GM21619 (cell line): Measurements from ENCODE around the gene GDPD1.
"Not testable (repeated sequence)": the region's sequence is repeated elsewhere in the genome, so short reads cannot be mapped to it uniquely, and the experiment has no call there.

Source experiments
- ATAC-seq: cut with Tn5 transposase; IDR thresholded peaks from one replicate; pipeline ENCODE4 v1.9.1; 2021; ENCODE audit not compliant: unreplicated experiment

Gene GDPD1

DNA sequence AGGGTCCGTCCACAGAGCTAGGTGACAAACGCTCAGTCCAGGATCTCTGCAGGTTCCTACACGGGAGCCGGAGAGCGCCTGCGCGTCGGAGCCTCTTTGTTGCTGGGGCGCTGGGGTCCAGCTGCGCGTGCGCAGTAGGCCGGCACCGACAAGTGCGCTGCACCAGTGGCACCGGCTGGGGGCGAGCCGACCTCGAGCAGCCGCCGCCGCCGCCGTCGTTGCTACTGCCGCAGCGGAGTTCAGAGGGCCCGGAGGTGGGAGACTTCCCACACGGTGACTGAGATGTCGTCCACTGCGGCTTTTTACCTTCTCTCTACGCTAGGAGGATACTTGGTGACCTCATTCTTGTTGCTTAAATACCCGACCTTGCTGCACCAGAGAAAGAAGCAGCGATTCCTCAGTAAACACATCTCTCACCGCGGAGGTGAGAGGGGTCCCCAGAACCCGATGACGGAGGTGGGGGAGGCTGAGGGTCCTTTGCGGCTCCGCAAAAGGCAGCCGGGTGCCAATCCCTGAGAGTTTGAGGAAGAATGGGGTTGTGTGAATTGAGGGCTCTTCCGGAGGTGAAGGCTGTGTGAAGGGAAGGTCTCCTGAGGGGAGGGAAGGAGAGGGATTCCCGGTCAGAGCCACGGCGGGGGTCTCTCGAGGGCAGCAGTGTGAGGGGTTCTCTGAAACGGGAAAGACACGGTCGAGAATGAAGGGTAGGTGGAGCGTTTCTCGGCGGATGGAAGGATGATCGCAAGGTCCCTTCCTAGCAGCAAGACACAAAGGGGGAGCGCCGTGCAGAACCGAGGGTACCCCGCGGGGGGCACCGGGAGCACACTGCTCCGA is at the start of gene GDPD1:
TSS of gene GDPD1 (plus strand) at position 184 of the 831 bp plus-strand sequence. CDS start at position 283, 99 bp downstream.
- ATAC-seq: peak; percentile 96

DNA sequence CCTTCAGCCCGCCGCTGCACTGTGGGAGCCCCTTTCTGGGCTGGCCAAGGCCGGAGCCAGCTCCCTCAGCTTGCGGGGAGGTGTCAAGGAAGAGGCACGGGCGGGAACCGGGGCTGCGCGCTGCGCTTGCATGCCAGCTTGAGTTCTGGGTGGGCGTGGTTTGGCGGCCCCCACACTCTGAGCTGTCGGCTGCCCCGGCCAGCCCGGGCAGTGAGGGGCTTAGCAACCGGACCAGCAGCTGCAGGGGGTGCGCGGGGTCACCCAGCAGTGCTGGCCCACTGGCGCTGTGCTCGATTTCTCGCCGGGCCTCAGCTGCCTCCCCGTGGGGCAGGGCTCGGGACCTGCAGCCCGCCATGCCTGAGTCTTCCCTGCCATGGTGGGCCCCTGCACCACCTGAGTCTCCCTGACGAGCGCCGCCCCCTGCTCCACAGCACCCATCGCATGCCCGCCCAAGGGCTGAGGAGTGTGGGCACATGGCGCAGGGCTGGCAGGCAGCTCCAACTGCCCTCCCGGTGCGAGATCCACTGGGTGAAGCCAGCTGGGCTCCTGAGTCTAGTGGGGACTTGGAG is 47.8 kb upstream of the GDPD1 start:
- ATAC-seq: no peak

DNA sequence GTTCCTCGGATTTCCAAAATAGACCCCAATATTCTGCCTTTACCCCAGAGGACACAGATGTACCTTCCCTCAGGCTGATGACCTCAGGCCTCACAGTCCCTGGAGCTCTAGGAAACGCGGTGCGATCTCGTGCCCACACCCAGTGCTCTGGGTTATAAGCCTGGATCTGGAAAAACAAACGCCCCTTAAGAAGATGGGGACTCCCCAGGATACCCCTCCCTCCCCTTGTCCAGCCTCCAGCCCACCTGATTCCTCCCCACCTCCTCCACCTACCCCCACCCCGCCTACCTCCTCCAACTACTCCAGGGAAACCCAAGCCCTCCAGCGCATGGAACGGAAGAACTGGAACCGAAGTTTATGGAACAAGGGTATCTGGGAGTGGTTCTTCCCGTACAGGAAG is 45.6 kb upstream of the GDPD1 start:
- ATAC-seq: no peak

DNA sequence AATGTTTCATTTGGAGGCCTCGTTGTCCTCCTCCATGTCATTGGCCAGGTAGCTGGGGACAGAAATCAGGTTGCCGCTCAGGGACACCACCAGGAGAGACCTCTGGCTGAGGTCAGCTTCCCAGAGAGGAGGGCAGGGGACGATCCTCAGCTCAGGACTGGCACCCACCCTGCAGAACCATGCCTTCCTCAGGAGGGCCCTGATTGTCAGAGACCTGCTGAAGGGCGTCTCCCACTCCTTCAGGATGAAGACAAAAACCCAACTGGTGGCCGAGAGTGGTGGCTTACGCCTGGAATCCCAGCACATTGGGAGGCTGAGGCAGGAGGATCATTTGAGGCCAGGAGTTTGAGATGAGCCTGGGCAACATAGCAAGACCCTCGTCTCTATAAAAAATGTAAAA is 45.2 kb upstream of the GDPD1 start:
- ATAC-seq: no peak

DNA sequence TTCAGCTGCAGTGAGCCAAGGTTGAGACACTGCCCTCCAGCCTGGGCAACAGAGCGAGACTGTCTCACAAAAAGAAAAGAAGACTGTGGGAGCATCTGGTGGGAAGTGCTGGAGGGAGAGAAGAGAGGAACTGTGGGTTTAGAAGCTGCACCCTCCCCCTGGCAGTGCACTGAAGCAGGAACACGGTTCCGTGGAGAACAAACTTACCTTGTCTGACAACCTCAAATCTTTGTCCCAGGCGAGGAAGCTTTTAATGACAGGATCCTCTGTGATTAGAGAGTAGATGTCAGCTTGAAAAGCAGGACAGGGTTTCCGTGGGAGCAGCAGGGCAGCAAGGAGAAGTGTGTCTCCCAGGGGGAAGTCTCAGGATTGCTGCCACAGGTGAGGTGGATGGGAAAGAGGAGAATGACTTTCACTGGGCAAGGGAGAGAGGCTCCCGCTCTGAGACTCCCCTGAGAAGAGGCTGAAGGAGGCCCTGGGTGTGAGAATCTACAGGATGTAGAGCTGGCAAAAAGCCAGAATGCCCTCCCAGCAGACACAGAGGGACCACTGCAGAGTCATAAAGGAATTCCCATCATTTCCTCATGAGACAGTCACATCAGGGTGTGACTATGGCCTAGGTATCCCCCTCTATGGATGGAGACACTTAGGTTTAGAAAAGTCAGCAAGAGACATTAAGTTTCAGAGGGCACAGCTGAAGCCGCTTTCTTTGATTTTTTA is 41.9 kb upstream of the GDPD1 start:
- ATAC-seq: no peak

DNA sequence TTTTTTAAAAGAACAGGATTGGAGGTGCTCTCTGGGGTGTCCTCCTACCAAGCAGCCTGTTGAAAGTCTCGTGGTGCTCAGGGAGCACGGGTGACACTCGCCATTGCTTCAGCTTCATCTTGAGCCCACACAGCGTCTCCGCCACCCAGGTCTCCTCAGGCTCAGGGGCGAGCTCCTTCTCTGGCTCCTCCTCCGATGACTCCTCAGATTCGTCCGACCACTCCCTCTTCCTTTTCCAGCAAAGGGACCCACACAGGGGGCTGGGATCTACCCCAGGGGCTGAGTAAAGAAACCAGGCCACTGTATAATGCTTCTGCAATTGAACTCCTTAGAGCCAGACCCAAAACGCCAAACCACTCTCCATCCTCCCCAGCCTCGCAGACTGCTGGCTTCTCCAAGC is 40.7 kb upstream of the GDPD1 start:
- not testable (repeated sequence) for ATAC-seq

DNA sequence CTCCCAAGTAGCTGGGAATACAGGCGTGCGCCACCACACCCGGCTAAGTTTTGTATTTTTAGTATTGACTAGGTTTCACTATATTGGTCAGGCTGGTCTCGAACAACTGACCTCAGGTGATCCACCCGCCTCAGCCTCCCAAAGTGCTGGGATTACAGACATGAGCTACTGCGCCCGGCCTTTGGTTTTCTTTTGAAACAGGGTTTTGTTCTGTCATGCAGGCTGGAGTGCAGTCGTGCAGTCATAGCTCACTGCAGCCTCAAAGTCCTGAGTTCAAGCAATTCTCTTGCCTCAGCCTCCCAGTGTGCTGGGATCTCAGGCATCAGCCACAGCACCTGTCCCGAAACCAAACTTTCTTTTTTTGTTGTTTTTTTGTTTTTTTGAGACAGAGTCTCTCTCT is 39.7 kb upstream of the GDPD1 start:
- ATAC-seq: no peak

DNA sequence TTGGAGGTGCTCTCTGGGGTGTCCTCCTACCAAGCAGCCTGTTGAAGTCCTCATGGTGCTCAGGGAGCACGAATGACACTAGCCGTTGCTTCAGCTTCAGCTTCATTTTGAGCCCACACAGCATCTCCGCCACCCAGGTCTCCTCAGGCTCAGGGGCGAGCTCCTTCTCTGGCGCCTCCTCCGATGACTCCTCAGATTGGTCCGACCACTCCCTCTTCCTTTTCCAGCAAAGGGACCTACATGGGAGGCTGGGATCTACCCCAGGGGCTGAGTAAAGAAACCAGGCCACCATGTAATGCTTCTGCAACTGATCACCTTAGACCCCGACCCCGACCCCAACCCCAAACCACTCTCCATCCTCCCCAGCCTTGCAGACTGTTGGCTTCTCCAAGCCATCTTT is 38.8 kb upstream of the GDPD1 start:
- no peak for ATAC-seq

DNA sequence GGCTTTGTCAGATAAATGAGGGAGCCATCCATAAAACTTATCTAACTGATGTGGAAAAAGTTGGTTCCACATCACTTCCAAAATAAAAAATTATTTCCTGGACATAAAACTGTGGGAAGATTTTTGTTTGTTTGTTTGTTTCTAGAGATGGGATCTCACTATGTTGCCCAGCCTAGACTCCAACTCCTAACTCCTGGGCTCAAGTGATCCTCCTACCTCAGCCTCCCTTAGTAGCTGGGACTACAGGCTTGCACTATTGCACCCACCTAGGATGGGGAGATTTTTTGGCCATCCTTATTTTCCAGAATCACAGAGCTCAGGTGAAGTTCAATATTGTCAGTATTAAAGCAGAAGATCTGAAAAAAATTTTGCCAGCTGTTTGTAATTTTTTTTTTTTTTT is 34.3 kb upstream of the GDPD1 start:
- no peak for ATAC-seq

DNA sequence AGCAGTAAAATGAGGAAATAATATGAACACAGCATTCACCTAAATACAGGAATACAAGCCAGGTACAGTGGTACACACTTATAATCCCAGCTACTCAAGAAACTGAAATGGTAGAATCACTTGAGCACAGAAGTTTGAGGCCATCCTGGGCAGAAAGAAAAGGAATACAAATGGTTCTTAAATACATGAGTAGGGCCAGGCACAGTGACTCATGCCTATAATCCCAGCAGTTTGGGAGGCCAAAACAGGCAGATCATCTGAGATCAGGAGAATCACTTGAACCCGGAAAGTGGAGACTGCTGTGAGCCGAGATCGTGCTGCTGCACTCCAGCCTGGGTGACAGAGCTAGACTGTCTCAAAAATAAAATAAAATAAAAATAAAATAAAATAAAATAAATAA is 33.5 kb upstream of the GDPD1 start:
- ATAC-seq: no peak

DNA sequence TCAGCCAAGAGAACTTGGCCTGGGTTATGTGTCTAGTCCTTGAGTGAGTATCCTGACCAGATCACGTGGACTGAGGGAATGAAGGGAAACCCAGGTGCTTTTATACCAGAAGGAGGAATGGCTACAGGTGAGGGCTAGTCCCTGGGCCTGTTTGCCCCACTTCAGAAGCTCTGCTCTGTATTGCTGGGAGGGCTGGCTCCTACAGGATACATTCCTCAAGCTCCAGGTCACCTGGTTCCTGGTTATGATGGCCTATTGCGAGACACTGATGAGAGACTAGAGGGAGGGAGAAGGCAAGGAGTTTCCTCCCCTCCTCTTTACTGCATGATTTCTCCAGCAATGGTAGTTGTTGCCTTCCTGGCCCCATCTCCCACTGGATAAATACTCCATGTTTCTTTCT is 29.5 kb upstream of the GDPD1 start:
- no peak for ATAC-seq

DNA sequence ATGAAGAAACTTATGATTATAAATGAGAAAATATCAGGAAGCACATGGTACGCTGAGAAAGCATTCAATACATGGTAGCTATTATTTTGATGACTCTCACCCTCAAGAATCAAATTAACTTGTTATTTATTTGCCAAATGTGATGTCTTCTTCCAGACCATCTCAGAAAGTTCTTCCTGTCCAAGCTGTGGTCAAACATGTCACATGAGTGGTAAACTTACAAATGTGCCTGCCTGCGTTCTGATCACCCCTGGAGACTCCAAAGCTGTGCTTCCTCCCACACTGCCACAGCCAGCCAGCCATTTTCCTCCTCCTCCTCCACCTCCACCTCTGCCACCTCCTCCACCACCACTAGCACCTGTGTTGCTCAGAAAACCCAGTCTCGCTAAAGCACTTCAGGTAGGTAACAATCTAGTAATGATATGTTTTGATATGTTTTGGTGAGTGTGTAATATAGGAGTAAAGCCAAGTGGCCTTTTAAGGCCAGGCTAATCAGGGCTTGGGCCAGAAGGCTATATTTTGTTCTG is 26.9 kb upstream of the GDPD1 start:
- ATAC-seq: no peak

DNA sequence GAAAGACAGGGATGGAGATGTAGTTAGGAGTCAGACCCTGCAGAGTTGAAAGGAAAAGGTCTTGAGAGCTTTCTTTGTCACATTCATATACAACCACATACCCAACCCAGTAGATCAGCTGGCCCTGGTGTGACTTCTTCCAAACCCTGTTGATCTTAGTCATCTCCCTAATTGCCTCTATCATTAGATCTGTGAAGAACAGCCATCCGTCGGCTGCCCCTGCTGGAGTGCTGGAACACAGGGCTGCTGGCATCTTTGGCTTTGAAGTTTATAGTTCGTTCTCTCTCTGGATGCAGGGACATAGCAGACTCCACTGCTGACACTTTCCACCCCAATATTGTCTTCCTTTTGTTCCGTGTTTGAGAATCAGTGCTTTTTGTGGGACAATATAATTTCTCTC is 20.9 kb upstream of the GDPD1 start:
- ATAC-seq: no peak

DNA sequence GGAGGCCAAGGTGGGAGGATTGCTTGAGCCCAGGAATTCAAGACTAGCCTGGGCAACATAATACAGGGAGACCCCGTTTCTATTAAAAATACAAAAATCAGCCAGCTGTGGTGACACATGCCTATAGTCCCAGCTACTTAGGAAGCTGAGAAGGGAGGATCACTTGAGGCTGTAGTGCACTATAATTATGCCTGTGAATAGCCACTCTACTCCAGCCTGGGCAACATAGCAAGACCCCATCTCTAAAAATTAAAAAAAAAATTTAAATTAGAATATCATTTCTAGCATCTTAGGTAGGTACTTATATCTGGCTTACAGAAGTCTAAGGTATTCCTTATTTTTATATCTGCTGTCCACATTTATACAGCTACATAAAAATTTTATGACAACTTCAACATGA is 18.0 kb upstream of the GDPD1 start:
- ATAC-seq: no peak

DNA sequence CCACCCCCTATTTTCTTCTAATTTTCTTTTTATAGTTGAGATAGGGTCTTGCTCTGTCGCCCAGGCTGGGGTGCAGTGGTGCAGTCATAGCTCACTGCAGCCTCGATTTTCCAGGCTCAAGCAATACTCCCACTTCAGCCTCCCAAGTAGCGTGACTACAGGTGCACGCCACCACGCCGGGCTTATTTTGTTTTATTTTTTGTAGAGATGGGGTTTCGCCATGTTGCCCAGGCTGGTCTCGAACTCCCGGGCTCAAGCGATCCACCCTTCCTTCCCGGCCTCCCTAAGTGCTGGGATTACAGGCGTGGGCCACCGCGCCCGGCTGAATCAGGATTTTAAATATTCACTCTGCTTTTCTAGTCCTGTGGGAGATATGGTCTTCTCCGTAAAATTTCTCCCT is 941 bp upstream of the GDPD1 start:
- ATAC-seq: no peak

DNA sequence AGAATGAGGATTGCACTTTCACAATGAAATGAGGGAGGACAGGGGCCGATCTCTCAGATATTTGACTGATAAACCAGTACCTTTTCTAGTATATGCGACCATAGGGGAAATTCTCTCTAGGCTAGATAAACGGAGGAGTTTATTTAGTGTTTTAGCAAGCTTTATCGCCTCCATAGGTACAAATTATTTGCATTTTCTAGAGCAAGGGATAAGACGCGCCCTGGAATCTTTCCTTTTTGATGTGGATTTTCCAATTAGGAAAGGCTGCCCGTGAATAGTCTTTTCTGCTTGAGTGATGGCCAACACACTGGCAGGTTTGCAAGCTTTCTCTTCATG is 351 bp upstream of the GDPD1 start:
- ATAC-seq: no peak

DNA sequence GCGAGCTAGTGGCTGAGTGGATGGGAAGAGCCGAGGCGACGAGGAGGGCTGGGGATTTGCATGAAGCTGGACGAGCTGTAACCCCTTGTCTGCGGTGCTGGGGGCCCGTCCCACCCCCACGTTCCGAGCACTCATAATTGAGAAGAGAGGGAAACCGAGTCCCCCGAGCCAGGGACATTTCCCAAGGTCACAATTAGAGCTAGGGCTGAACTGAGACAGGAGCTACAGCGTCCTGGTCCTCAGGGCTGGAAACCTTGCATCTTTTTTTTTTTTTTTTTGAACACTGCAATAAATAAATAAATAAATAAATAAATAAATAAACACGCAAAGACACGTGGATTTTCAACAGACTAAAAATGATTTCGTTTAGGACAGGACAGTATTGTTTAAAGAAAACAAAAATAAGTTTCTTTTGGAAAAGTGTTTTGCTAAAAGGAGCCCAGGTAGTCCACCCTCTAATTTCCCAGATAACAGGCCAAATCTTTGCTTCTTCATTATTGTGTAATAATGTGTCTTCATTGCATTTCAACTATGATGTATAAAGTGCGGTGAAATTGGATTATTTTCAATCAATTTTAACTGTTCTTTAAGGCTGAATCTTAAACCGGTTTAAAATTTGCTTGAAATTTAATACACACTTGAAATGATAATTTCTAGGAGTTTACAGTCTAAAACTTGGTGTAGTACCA is 992 bp downstream of the GDPD1 start:
- no peak for ATAC-seq

DNA sequence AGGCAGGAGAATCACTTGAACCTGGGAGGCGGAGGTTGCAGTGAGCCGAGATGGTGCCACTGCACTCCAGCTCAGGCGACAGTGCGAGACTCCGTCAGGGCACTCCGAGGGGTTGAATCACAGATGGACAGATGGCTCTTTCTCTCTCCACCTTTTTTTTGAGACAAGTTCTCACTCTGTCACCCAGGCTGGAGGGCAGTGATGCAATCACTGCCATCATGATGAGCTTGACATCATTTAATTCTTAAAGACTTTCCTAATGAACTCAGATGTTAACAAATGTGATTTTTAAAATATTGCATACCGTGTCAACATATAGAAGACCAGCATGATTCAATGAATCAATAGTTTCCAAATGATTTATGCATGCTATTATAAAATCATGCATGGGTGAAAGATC is 3.5 kb downstream of the GDPD1 start:
- no peak for ATAC-seq

DNA sequence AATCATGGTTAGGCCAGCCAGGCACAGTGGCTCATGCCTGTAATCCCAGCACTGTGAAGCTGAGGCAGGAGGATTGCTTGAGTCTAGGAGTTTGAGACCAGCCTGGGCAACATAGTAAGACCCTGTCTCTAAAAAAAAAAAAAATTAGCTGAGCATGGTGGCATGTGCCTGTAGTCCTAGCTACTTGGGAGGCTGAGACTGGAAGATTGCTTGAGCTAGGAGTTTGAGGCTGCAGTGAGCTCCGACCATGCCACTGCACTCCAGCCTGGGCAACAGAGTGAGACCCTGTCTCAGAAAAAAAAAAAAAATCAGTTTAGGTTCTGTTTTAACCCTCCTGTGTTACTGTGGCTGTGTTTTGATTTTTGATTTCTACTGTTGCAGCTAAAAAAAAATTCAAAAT is 8.3 kb downstream of the GDPD1 start:
- not testable (repeated sequence) for ATAC-seq

DNA sequence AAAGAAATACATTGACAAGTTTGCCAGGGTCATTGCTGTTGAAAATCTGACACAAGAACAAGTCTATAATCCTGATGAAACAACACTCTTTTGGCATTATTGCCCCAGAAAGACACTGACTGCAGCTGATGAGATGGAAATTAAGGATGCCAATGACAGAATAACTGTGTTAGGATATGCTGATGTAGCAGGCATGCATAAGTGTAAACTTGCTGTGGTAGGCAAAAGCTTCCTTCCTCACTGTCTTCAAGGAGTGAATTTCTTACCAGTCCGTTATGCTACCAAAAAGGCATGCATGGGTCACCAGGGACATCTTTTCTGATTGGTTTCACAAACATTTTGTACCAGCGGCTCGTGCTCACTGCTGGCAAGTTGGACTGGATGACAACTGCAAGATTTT is 10.5 kb downstream of the GDPD1 start:
- ATAC-seq: no peak

DNA sequence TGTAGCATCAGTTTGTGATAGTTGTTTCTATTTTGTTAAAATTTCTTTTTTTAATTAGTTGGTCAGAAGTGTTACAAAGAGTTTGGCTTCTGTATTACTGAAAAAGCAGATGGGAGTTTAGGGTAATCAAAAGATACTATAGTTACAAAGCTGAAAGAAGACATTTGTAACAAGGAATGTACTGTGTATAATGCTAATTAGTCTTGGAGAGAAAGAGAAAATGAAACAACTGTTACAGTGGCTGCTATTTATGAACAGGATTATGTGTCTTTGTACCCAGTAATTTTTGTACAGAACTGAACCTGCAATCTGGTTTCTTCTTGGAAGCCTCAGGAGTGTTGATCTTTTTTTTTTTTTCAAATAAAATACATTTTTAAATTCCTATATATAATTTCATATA is 14.3 kb downstream of the GDPD1 start:
- ATAC-seq: no peak

DNA sequence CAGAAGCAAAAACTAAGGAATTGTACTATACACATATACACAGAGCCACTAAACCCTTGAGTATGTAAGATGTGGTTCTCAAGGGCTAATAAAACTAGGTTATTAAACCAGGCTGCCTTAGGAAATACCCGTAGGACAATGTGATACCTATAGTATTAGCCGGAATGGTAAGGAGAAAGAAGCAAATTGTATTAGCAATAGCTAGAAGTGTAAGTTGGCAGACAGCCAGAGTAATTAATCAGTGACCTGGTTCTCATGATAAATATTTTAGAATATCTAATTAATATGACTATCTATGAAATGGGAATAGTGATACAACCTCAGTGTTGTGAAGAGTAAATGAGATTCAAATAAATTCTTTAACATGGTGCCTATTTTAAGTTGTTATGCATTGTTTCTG is 18.6 kb downstream of the GDPD1 start:
- no peak for ATAC-seq
